ENCODE measurements around the gene AIG1.

Gene AIG1

DNA sequence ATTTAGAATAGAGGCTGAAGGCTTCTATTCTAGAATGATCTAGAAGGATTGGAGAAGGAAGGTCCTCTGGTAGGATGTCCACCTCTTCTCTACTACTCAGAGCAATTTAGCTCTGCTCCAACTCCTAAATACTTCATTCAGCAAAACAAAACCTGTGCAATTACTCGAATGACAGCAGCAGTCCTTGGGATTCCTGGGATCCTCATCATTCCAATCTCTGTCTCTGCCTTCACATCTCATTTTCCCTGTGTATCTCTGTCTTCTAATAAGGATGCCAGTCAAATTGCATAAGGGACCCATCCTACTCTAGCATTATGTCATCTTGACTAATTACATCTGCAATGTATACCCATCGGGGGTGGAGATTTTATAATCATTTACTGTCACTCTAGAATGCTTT, 5.5 kb upstream of the AIG1 start:
- no peak overlapping the region for H3K4me3 ChIP-seq
- TF ChIP-seq Cebpa-rat (IDR thresholded peaks at IDR 0.05) = no peak
- H3K36me3 ChIP-seq = no peaks in the 10 kb centered on the region
- H3K4me1 ChIP-seq = peaks cover 8% of the 10 kb centered on the region
- H4K20me1 ChIP-seq = no peaks in the 10 kb centered on the region
- no peak overlapping the region for H3K4me2 ChIP-seq
- H3K27me3 ChIP-seq = no peaks in the 10 kb centered on the region
- H3K27ac ChIP-seq = no peak overlapping the region
- H3K9ac ChIP-seq = no peak overlapping the region
- 0 out of 2 replicates have a peak, but pooled peaks cover 4% of the 10 kb centered on the region for H3K9me3 ChIP-seq

DNA sequence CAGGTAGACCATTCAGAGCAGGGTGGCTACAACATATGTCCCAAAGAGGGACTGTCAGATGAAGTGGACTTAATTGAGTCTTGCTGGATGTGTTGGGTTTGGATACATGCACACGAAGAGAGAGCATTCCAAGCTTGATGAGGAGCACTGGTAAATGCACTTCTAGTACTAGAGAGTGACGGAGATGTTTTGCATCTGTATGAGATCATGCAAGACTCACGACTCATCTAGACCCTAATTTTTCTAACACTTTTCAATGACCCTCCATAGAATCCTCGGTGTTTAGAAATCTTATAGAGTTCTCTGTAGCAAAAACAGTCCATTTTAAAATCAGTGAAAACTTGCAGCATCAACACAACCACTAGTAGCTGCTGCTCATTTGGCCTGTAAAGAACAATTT, 4.8 kb upstream of the AIG1 start:
- no peak overlapping the region for H3K4me3 ChIP-seq
- no peaks in the 10 kb centered on the region for H3K36me3 ChIP-seq
- no peak overlapping the region for H3K4me2 ChIP-seq
- no peak for TF ChIP-seq Cebpa-rat (IDR thresholded peaks at IDR 0.05)
- no peak overlapping the region for H3K9ac ChIP-seq
- no peaks in the 10 kb centered on the region for H4K20me1 ChIP-seq
- H3K27ac ChIP-seq = no peak overlapping the region
- peaks cover 8% of the 10 kb centered on the region for H3K4me1 ChIP-seq
- H3K27me3 ChIP-seq = no peaks in the 10 kb centered on the region
- H3K9me3 ChIP-seq = 0 out of 2 replicates have a peak, but pooled peaks cover 4% of the 10 kb centered on the region

DNA sequence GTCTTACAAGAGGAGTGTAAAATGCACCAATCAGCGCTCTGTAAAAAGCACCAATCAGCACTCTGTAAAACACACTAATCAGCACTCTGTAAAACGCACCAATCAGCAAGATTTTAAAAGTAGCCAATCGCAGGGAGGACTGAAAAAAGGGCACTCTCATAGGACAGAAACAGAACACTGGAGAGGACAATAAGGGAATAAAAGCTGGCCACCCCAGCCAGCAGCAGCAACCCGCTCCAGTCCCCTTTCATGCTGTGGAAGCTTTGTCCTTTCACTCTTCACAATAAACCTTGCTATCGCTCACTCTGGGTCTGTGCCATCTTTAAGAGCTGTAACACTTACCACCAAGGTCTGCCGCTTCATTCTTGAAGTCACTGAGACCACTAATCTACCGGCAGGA, 1.7 kb upstream of the AIG1 start:
- Histone ChIP-seq H3K9ac (no peak overlapping the region), H3K36me3 (no peaks in the 10 kb centered on the region), H3K27me3 (no peaks in the 10 kb centered on the region), H4K20me1 (no peaks in the 10 kb centered on the region), H3K4me1 (peaks cover 16% of the 10 kb centered on the region), H3K4me2 (no peak overlapping the region), H3K4me3 (no peak overlapping the region), H3K9me3 (0 out of 2 replicates have a peak, but pooled peaks cover 4% of the 10 kb centered on the region), H3K27ac (no peak overlapping the region)
- TF ChIP-seq Cebpa-rat (IDR thresholded peaks at IDR 0.05) = no peak

DNA sequence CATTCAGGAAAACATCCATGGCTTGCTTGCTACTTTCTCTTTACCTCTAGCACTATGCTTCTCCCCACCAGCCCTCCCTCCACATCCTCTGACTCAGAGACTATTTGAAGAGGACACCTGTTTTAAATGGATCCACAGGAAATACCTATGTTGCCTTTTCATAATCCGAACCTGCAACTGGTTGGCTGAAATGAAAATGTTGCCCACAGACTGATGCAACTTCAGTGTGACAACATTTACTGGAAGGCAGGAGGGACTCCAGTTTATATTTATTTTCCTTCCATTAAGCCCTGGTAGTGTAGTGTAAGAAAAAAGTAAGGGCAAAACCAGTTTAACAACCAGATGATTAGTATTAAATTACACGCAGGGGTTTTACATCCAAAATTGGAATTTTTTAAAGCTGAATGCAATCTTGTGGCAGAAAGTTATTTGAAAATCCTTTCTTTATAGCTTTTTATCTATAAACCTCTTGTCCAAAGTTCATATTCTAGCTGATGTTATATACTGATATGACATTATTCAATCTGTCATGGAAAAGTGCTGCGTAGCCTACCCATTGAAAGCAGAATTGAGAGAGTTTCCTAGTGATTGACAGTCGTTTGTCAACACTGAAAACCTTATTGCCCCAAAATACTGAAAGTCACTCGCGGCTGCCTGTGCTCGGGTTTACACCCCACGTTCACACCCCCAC, 881 bp upstream of the AIG1 start:
- Histone ChIP-seq H3K27me3 (no peaks in the 10 kb centered on the region), H3K9me3 (0 out of 2 replicates have a peak, but pooled peaks cover 4% of the 10 kb centered on the region), H3K4me3 (peak overlapping the region; percentile 83), H3K4me2 (peak overlapping the region; percentile 90), H3K4me1 (peaks cover 18% of the 10 kb centered on the region), H4K20me1 (no peaks in the 10 kb centered on the region), H3K9ac (peak overlapping the region; percentile 74), H3K36me3 (no peaks in the 10 kb centered on the region), H3K27ac (peak overlapping the region; percentile 53; the same call in 1 of the 2 replicates)
- TF ChIP-seq Cebpa-rat (IDR thresholded peaks at IDR 0.05) = no peak

DNA sequence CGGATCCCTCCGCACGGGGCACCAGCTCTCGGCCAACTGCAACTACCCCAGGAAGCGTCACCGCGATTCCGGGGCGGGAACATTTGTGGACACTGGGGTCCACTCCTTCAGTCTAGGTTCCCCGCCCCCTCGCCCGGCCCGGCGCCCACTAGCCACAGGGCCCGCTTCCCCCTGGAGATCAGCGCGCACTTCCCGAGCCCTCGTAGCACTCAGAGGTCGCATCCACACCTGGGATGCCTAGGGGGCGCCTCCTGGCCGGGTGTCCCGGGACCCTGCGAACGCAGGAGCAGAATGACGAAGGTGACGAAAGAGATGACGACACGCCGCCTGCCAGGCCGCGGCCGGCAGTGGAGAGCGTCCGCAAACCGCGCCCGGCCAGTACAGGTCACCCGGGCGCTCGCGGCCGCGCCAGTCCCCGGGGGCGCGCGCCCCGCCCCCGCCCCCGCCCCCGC, 309 bp upstream of the AIG1 start:
- Histone ChIP-seq H4K20me1 (no peaks in the 10 kb centered on the region), H3K27ac (peak overlapping the region; percentile 53; the same call in 1 of the 2 replicates)
- no peak for TF ChIP-seq Cebpa-rat (IDR thresholded peaks at IDR 0.05)

DNA sequence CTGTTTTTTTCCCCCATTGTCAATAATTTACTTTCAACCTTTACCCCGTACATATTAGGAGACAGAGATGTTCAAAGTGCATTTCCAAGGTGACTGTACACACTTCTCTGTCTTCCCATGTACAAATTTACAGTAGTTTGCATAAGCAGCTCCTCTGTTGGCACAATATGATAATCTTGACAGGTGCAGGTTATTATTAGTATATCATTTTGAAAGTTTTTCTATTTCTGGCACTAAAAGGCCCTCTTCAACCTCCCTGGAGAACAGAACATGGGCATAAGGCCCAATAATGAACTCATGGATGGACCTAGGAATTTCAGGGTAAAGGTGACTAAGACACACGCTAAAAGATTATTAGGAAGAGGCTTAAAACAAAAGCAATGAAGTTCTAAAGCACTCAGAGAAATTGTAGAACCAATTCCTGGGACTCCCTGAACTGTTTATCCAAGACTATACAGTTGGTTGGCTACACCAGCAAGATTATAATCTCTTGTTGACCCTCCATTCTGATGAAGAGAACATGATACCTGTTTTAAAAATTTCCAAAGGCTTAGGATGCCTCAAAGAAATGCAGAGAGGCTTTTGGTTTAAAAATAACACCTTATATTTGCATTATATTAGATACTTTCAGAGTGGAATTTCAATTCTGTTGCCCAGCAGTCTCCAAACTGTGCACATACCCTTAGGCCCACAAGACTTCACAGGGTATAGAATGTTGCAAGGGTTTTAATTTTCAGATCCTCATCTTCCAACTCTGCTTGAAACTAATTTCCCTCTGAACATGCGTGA, 1.1 kb downstream of the AIG1 start:
- H3K9ac ChIP-seq = no peak overlapping the region

More for the DNA sequence above, 309 bp upstream of the AIG1 start:
- H3K36me3 ChIP-seq = no peaks in the 10 kb centered on the region
- peak overlapping the region; percentile 90 for H3K4me2 ChIP-seq
- H3K9me3 ChIP-seq = 0 out of 2 replicates have a peak, but pooled peaks cover 4% of the 10 kb centered on the region
- no peaks in the 10 kb centered on the region for H3K27me3 ChIP-seq
- H3K9ac ChIP-seq = peak overlapping the region; percentile 74
- peak overlapping the region; percentile 83 for H3K4me3 ChIP-seq
- peaks cover 22% of the 10 kb centered on the region for H3K4me1 ChIP-seq

DNA sequence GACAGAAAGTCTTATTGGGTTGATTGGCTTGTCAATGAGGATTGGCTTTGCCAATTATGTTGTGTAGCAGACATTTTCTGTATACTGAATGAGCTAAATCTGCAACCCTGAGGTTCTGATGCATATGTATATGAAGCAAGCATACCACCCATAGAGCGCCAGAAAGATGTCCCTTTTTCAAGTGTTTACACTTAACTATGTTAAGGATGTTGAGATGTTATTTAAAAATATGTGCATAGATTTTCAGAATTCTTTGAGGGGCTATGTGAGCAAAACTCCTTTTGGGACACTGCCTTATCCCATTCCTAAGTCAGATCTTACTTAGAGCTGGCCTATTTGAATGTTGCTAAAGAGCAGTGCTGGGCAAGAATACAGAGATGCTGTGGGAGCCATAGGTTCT, 1.9 kb downstream of the AIG1 start:
- H3K27me3 ChIP-seq = no peaks in the 10 kb centered on the region
- no peaks in the 10 kb centered on the region for H3K36me3 ChIP-seq
- no peak for TF ChIP-seq Cebpa-rat (IDR thresholded peaks at IDR 0.05)
- no peak overlapping the region for H3K9ac ChIP-seq
- H3K27ac ChIP-seq = no peak overlapping the region
- H3K4me3 ChIP-seq = no peak overlapping the region
- H3K9me3 ChIP-seq = no peaks in the 10 kb centered on the region
- peaks cover 22% of the 10 kb centered on the region for H3K4me1 ChIP-seq
- no peak overlapping the region for H3K4me2 ChIP-seq
- H4K20me1 ChIP-seq = no peaks in the 10 kb centered on the region

More for the DNA sequence above, 1.1 kb downstream of the AIG1 start:
- peaks cover 22% of the 10 kb centered on the region for H3K4me1 ChIP-seq
- no peak overlapping the region for H3K4me3 ChIP-seq
- H4K20me1 ChIP-seq = no peaks in the 10 kb centered on the region
- TF ChIP-seq Cebpa-rat (IDR thresholded peaks at IDR 0.05) = no peak
- H3K27me3 ChIP-seq = no peaks in the 10 kb centered on the region
- 0 out of 2 replicates have a peak, but pooled peaks cover 4% of the 10 kb centered on the region for H3K9me3 ChIP-seq
- H3K27ac ChIP-seq = no peak overlapping the region
- peak overlapping the region; percentile 90 for H3K4me2 ChIP-seq
- H3K36me3 ChIP-seq = no peaks in the 10 kb centered on the region

DNA sequence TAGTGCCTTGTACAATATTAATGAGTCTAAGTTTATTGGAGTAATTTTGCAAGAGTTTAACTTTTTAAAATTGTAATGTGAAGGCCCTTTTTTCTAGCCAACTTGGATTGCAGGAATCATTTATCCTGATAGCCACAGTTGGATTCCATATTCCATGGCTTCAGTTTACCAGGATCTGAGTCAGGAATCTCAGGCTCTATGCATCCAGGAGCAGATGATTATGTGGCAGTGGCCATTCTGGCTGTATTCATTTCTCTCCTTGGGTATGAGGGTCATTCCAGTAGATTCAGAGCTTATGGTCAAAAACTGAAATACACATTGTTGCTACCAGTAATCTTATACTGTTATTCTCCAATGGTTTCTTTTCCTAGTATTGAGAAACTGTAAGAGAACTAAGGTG, 2.9 kb downstream of the AIG1 start:
- no peak overlapping the region for H3K4me2 ChIP-seq

DNA sequence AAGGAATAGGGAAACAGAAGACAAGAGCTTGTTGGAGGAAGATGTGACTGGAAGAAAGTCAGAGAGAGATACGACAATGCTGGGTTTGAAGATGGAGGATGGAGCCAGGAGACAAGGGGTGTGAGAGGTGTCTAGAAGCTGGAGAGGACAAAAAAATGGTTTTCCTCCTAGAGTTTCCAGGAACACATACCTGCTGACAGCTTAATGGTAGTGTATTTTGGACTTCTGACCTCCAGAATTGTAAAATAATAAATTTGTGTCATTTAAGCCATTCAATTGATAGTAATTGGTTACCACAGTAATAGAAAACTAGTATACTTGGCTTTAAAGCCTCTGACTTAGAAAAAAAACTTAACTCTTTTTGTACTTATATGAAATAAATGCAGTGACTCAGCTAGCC, 3.6 kb downstream of the AIG1 start:
- TF ChIP-seq Cebpa-rat (IDR thresholded peaks at IDR 0.05) = no peak
- no peak overlapping the region for H3K4me2 ChIP-seq
- peaks cover 22% of the 10 kb centered on the region for H3K4me1 ChIP-seq

More for the DNA sequence above, 2.9 kb downstream of the AIG1 start:
- H3K27me3 ChIP-seq = no peaks in the 10 kb centered on the region
- no peak overlapping the region for H3K9ac ChIP-seq
- no peak overlapping the region for H3K27ac ChIP-seq
- H4K20me1 ChIP-seq = no peaks in the 10 kb centered on the region
- no peak overlapping the region for H3K4me3 ChIP-seq
- no peak for TF ChIP-seq Cebpa-rat (IDR thresholded peaks at IDR 0.05)
- peaks cover 22% of the 10 kb centered on the region for H3K4me1 ChIP-seq
- H3K9me3 ChIP-seq = no peaks in the 10 kb centered on the region
- H3K36me3 ChIP-seq = no peaks in the 10 kb centered on the region

More for the DNA sequence above, 3.6 kb downstream of the AIG1 start:
- no peak overlapping the region for H3K9ac ChIP-seq
- no peaks in the 10 kb centered on the region for H3K9me3 ChIP-seq
- no peaks in the 10 kb centered on the region for H4K20me1 ChIP-seq
- no peaks in the 10 kb centered on the region for H3K36me3 ChIP-seq
- H3K27me3 ChIP-seq = no peaks in the 10 kb centered on the region
- H3K27ac ChIP-seq = no peak overlapping the region
- H3K4me3 ChIP-seq = no peak overlapping the region

Measured in BLaER1 (cell line).